HepG2 (cell line): Measurements from ENCODE around the gene C1orf35. TPM values are rescaled to one million over a fixed set of nuclear protein-coding genes. Genes with fewer than 3 reads are reported as not detected.
A peak's percentile ranks its signal among the peaks of the same experiment; 100 is the strongest.

ENCODE experiments used
- ATAC-seq: fragments of 200-7000 bp; cut with Tn5 transposase; 3 replicates; pipeline ENCODE4 v1.9.1; 2020; ENCODE audit warnings: mild to moderate bottlenecking, moderate library complexity
- BruUV-seq: library from RNA; stranded (reverse); fragments of 400-500 nt; replicated peaks from 2 replicates; lab custom pipeline; 2021; lab: Mats Ljungman, UMichigan
- CTCF ChIA-PET: fragments of 300-600 bp; formaldehyde crosslinking; extraction: SDS; loops from one replicate; lab custom pipeline; 2021; ENCODE audit warnings: low total read pairs, inconsistent platforms, low intra/inter-chr PET ratio; lab: Yijun Ruan, JAX
- POLR2A ChIA-PET: fragments of 350-600 bp; sonication (Branson Sonifier 250); formaldehyde crosslinking; loops from one replicate; lab custom pipeline; 2020; ENCODE audit warnings: antibody characterized with exemption, inconsistent platforms; lab: Yijun Ruan, JAX
- DNase-seq: peaks from one replicate; pipeline ENCODE4 v3.0.0-alpha.2; 2015; ENCODE audit warnings: low spot score
- FAIRE-seq: peaks from 3 replicates; lab custom pipeline; 2011; peaks lifted over from hg19 to GRCh38; lab: Jason Lieb, UNC
- H2AFZ ChIP-seq: one replicate; pipeline ENCODE4 v1.6.1; 2011; ENCODE audit warnings: low read length, inconsistent platforms
- H3K27ac ChIP-seq: fragments of 300-600 bp; 3 replicates; pipeline ENCODE4 v1.8.0; 2011; ENCODE audit warnings: mixed run types, mild to moderate bottlenecking, mixed read lengths, low read length, inconsistent platforms; ENCODE audit not compliant: insufficient read depth; ENCODE audit errors: extremely low read length
- H3K27me3 ChIP-seq, 2 experiments: fragments of 200-600 bp in 1 of 2; 2 replicates in 1 of 2; 3 replicates in 1 of 2; pipeline versions ENCODE4 v1.6.0 to v1.8.0; 2011; ENCODE audit warnings: low read length in 2 of 2, mild to moderate bottlenecking in 2 of 2, moderate library complexity in 2 of 2, inconsistent platforms in 1 of 2; ENCODE audit not compliant: insufficient read depth in 2 of 2, control insufficient read depth in 1 of 2
- H3K36me3 ChIP-seq, 2 experiments: fragments of 200-600 bp in 1 of 2; replicated peaks in 1 of 2; 2 replicates in 1 of 2; 3 replicates in 1 of 2; pipeline versions ENCODE4 v1.5.1 to v1.8.0; 2011; ENCODE audit warnings: low read length in 2 of 2, inconsistent platforms in 1 of 2; ENCODE audit not compliant: insufficient read depth in 2 of 2, control insufficient read depth in 1 of 2
- H3K4me1 ChIP-seq: 2 replicates; pipeline ENCODE4 v1.5.1; 2012; ENCODE audit warnings: low read length, inconsistent platforms; ENCODE audit not compliant: insufficient read depth
- H3K4me2 ChIP-seq: 2 replicates; pipeline ENCODE4 v1.6.0; 2011; ENCODE audit warnings: low read depth, low read length, inconsistent platforms
- H3K4me3 ChIP-seq, 3 experiments: fragments of 200-600 bp in 1 of 3; sonication (generic), shearing (Covaris generic) in 1 of 3; replicated peaks in 1 of 3; 2 replicates each; pipeline ENCODE4 v1.5.1; 2011 to 2016; ENCODE audit warnings: low read length in 3 of 3, inconsistent platforms in 2 of 3, low read depth in 2 of 3, mild to moderate bottlenecking in 2 of 3, control low read depth in 1 of 3, mixed read lengths in 1 of 3; ENCODE audit not compliant: insufficient read depth in 1 of 3
- H3K79me2 ChIP-seq: one replicate; pipeline ENCODE4 v1.6.1; 2011; ENCODE audit warnings: low read length, inconsistent platforms; ENCODE audit not compliant: insufficient read depth
- H3K9ac ChIP-seq: 2 replicates; pipeline ENCODE4 v1.6.0; 2011; ENCODE audit warnings: mild to moderate bottlenecking, low read depth, low read length, inconsistent platforms; ENCODE audit not compliant: insufficient read depth
- H3K9me3 ChIP-seq: 2 replicates; pipeline ENCODE4 v1.5.1; 2012; ENCODE audit warnings: mild to moderate bottlenecking, low read length
- H4K20me1 ChIP-seq: 2 replicates; pipeline ENCODE4 v1.6.0; 2011; ENCODE audit warnings: inconsistent platforms, mild to moderate bottlenecking, low read length, moderate library complexity; ENCODE audit not compliant: insufficient read depth
- ARID3A ChIP-seq: IDR thresholded peaks from 2 replicates; pipeline ENCODE4 v1.6.1; 2012; ENCODE audit warnings: low read depth, low read length, improper control_type of control experiment
- ATF6 ChIP-seq: sonication (generic); formaldehyde crosslinking; conservative IDR thresholded peaks from 2 replicates; pipeline ENCODE4 v1.4.0; 2020; ENCODE audit warnings: missing genetic modification reagents
- KAT8 ChIP-seq: IDR thresholded peaks from 2 replicates; pipeline ENCODE4 v1.6.1; 2016; ENCODE audit warnings: missing genetic modification reagents, missing compliant biosample characterization
- MED1 ChIP-seq: sonication (generic); formaldehyde crosslinking; IDR thresholded peaks from 2 replicates; pipeline ENCODE4 v1.4.0; 2020; ENCODE audit warnings: missing genetic modification reagents
- MEIS1 ChIP-seq: sonication (generic); formaldehyde crosslinking; IDR thresholded peaks from 2 replicates; pipeline ENCODE4 v1.9.0; 2021; ENCODE audit warnings: mild to moderate bottlenecking, missing genetic modification reagents, moderate library complexity, borderline replicate concordance
- PAXIP1 ChIP-seq: sonication (generic); formaldehyde crosslinking; conservative IDR thresholded peaks from 2 replicates; pipeline ENCODE4 v1.4.0; 2020; ENCODE audit warnings: mild to moderate bottlenecking, missing genetic modification reagents, moderate library complexity
- SOX5 ChIP-seq: IDR thresholded peaks from 2 replicates; pipeline ENCODE4 v1.6.1; 2016; ENCODE audit warnings: borderline replicate concordance
- SOX6 ChIP-seq, 2 experiments: fragments of 450-650 bp in 1 of 2; sonication (generic) in 1 of 2; formaldehyde crosslinking in 1 of 2; IDR thresholded peaks; 2 replicates each; pipeline versions ENCODE4 v1.4.0 to v1.6.1; 2017 to 2020; ENCODE audit warnings: antibody characterized with exemption in 1 of 2, mild to moderate bottlenecking in 1 of 2, missing genetic modification reagents in 1 of 2
- TEAD3 ChIP-seq: optimal IDR thresholded peaks from 2 replicates; pipeline ENCODE3; 2016; ENCODE audit warnings: borderline replicate concordance
- THAP11 ChIP-seq: IDR thresholded peaks from 2 replicates; pipeline ENCODE4 v1.6.1; 2016; ENCODE audit warnings: missing biosample characterization, missing genetic modification reagents
- ZNF292 ChIP-seq: sonication (generic); formaldehyde crosslinking; IDR thresholded peaks from 2 replicates; pipeline ENCODE4 v1.8.1; 2022; ENCODE audit warnings: mild to moderate bottlenecking, low read depth, missing genetic modification reagents, borderline replicate concordance
- ZNF530 ChIP-seq: sonication (generic); formaldehyde crosslinking; IDR thresholded peaks from 2 replicates; pipeline ENCODE4 v1.5.0; 2020; ENCODE audit warnings: low read depth, mild to moderate bottlenecking, missing genetic modification reagents
- ZNF546 ChIP-seq: sonication (generic); formaldehyde crosslinking; conservative IDR thresholded peaks from 2 replicates; pipeline ENCODE4 v1.8.1; 2023; ENCODE audit warnings: mild to moderate bottlenecking, missing genetic modification reagents
- ZNF619 ChIP-seq: sonication (generic); formaldehyde crosslinking; IDR thresholded peaks from 2 replicates; pipeline ENCODE4 v1.4.0; 2020; ENCODE audit warnings: mild to moderate bottlenecking, missing genetic modification reagents
- ZNF792 ChIP-seq: IDR thresholded peaks from 2 replicates; pipeline ENCODE4 v1.6.1; 2016
- WGBS: methylation state at CpG from one replicate; pipeline ENCODE4 v1.1.6; 2017; ENCODE audit warnings: low lambda C conversion rate; 5-methylcytosine and 5-hydroxymethylcytosine counted together
- in situ Hi-C: cut with HindIII; loops from 2 replicates; pipeline ENCODE4 v1.10.0; 2017; ENCODE audit warnings: low pct_unique_long_range_greater_than_20kb; ENCODE audit not compliant: extremely low pct_ligation_motif_present
- intact Hi-C: fragments of 100-400 bp; cut with micrococcal nuclease; formaldehyde crosslinking; loops from one replicate; pipeline ENCODE4 v1.10.0; 2022; ENCODE audit not compliant: unreplicated experiment
- polyA plus RNA-seq, 8 experiments: library from polyadenylated mRNA; depleted of rRNA in 3 of 8; stranded (reverse) in 7 of 8; unstranded in 1 of 8; fragments of >200 nt; fragmentation: Illumina TruSeq in 4 of 8; extraction: Trizol in 4 of 8; gene quantifications; 2 replicates each; pipeline versions ENCODE4 v1.2.1 to v1.2.3, GENCODE V29; 2011 to 2016; ENCODE audit warnings: low read depth in 4 of 8, missing spikeins in 1 of 8, mixed read lengths in 1 of 8; ENCODE audit not compliant: insufficient read depth in 1 of 8
- total RNA-seq, 5 experiments: library from RNA; depleted of rRNA; stranded (reverse); fragments of >200 nt; fragmentation: Illumina TruSeq; extraction: Trizol; gene quantifications; 2 replicates each; pipeline ENCODE4 v1.2.3, GENCODE V29; 2016; ENCODE audit warnings: low read depth in 1 of 5

Gene C1orf35
- total and polyA plus RNA-seq, 2 of the 13 experiments (the other 11 are each of a cell fraction or from before 2014, with no cell fraction given), result 8.1 to 19.3 TPM

- TF ChIP-seq PAXIP1 (CRISPR knock-in tag) (0 out of 2 replicates have a peak, but pooled peaks have one; percentile 8), ZNF619 (CRISPR knock-in tag) (no peak), MEIS1 (CRISPR knock-in tag) (no peak), THAP11 (CRISPR knock-in tag) (no peak), ZNF792 (CRISPR knock-in tag) (no peak)
Measured at GRCh38 chr1:228110556-228110955, 7.4 kb upstream of the C1orf35 start (continued).

GRCh38 chr1:228109962-228110488 is 6.9 kb upstream of the C1orf35 start:
- Histone ChIP-seq H3K4me2 (peak overlapping the region; percentile 73), H3K4me1 (peaks cover 39% of the 10 kb centered on the region), H3K27ac (peak overlapping the region; percentile 90), H3K9me3 (no peaks in the 10 kb centered on the region), H2AFZ (no peak overlapping the region), H3K79me2 (peaks cover 18% of the 10 kb centered on the region), H3K4me3 (peak overlapping the region; percentile 90 to 99 (median 97)), H3K9ac (peak overlapping the region; percentile 97), H3K36me3 (peaks cover 2 to 7% of the 10 kb centered on the region in 2 experiments; a peak in 2 of 5 replicates), H4K20me1 (no peaks in the 10 kb centered on the region), H3K27me3 (no peaks in the 10 kb centered on the region; a peak in 1 of 5 replicates)
- WGBS, result 1% methylated on average over 15 of the region's 15 CpGs
- in situ Hi-C loops, result no loop called here
- POLR2A ChIA-PET, result interaction anchor here (0.6 to 2.1 kb wide), 12 partner anchors 9 to 1705 kb away, joined by 3 to 38 read pairs (median 4); partner anchors contain the start of genes ARF1 and IBA57
- peak; percentile 82 for ATAC-seq
- CTCF ChIA-PET, result no interaction called here
- peak; percentile 93 for DNase-seq
- BruUV-seq, result no TSS peak
- intact Hi-C loops, result loop anchor here (2.0 kb wide), 1 partner anchor 31 kb away; the partner anchor contains the start of gene GUK1
- FAIRE-seq, result peak; percentile 94
- TF ChIP-seq TEAD3 (CRISPR knock-in tag), result peak; percentile 97
- no peak for TF ChIP-seq ZNF292 (CRISPR knock-in tag)
- no peak for TF ChIP-seq ATF6 (CRISPR knock-in tag)
- no peak for TF ChIP-seq ZNF530 (CRISPR knock-in tag)
- TF ChIP-seq SOX6 (IDR thresholded peaks at IDR 0.05), result no peak
- peak; percentile 67 for TF ChIP-seq SOX6 (CRISPR knock-in tag; IDR thresholded peaks at IDR 0.05)
- TF ChIP-seq KAT8, result peak; percentile 37; the same call in 1 of the 2 replicates
- peak; percentile 75 for TF ChIP-seq MED1
- no peak for TF ChIP-seq ZNF546 (CRISPR knock-in tag)
- TF ChIP-seq SOX5, result peak; percentile 59
- TF ChIP-seq ARID3A, result peak; percentile 12; the same call in 1 of the 2 replicates
